Panc1 (cell line): ENCODE data around the gene INHBB. TPM values are rescaled to one million over a fixed set of nuclear protein-coding genes. Genes with fewer than 3 reads are reported as not detected.

ENCODE experiments used
- ATAC-seq: fragments of 200-7000 bp; cut with Tn5 transposase; 2 replicates; pipeline ENCODE4 v1.9.1; 2020; ENCODE audit warnings: mild to moderate bottlenecking, moderate library complexity
- BruUV-seq: library from RNA; stranded (reverse); fragments of 400-500 nt; replicated peaks from 2 replicates; lab custom pipeline; 2021; lab: Mats Ljungman, UMichigan
- CTCF ChIA-PET: fragments of 300-600 bp; sonication (Branson Sonifier 250); formaldehyde crosslinking; loops from one replicate; lab custom pipeline; 2022; ENCODE audit warnings: antibody characterized with exemption; lab: Charles Lee
- POLR2A ChIA-PET: fragments of 300-600 bp; sonication (Branson Sonifier 250); formaldehyde crosslinking; loops from one replicate; lab custom pipeline; 2022; ENCODE audit warnings: antibody characterized with exemption; lab: Charles Lee
- DNase-seq: peaks from one replicate; pipeline ENCODE4 v3.0.0-alpha.2; 2010; ENCODE audit warnings: low read depth, low spot score
- H3K27ac ChIP-seq: 2 replicates; pipeline ENCODE4 v1.5.1; 2011; ENCODE audit warnings: mild to moderate bottlenecking, low read length, inconsistent platforms
- H3K27me3 ChIP-seq: fragments of 200-500 bp; sonication (Bioruptor generic); 2 replicates; pipeline ENCODE4 v1.6.0; 2014; ENCODE audit warnings: low read length, inconsistent platforms; ENCODE audit not compliant: control insufficient read depth, insufficient read depth
- H3K36me3 ChIP-seq: fragments of 200-500 bp; sonication (Bioruptor generic); 2 replicates; pipeline ENCODE4 v1.5.1; 2014; ENCODE audit warnings: inconsistent platforms, mild to moderate bottlenecking, low read length, moderate library complexity; ENCODE audit not compliant: control insufficient read depth, insufficient read depth
- H3K4me1 ChIP-seq: 2 replicates; pipeline ENCODE4 v1.5.1; 2011; ENCODE audit warnings: inconsistent platforms, mild to moderate bottlenecking, low read length, moderate library complexity; ENCODE audit not compliant: control insufficient read depth, insufficient read depth
- H3K4me3 ChIP-seq, 2 experiments: 2 replicates each; pipeline ENCODE4 v1.5.1; 2011 to 2012; ENCODE audit warnings: low read depth in 2 of 2, low read length in 2 of 2, mild to moderate bottlenecking in 2 of 2, inconsistent platforms in 1 of 2, moderate library complexity in 1 of 2
- H3K9me3 ChIP-seq: fragments of 200-500 bp; sonication (Bioruptor generic); 2 replicates; pipeline ENCODE4 v1.5.1; 2014; ENCODE audit warnings: low read depth, mild to moderate bottlenecking, inconsistent platforms, low read length, moderate library complexity; ENCODE audit not compliant: control insufficient read depth, insufficient read depth
- CTCF ChIP-seq: fragments of 450-650 bp; IDR thresholded peaks from 2 replicates; pipeline ENCODE4 v1.5.1; 2017; ENCODE audit warnings: mild to moderate bottlenecking
- REST ChIP-seq, 2 experiments: IDR thresholded peaks; 2 replicates each; pipeline ENCODE4 v1.6.1; 2011 to 2012; ENCODE audit warnings: low read depth in 2 of 2, control low read depth in 1 of 2, low read length in 1 of 2, mild to moderate bottlenecking in 1 of 2, moderate library complexity in 1 of 2; ENCODE audit not compliant: insufficient read depth in 1 of 2
- SIN3A ChIP-seq: IDR thresholded peaks from 2 replicates; pipeline ENCODE4 v1.6.1; 2012; ENCODE audit warnings: low read depth, mild to moderate bottlenecking, low read length, moderate library complexity, borderline replicate concordance; ENCODE audit not compliant: insufficient read depth
- in situ Hi-C: cut with HindIII; loops from 2 replicates; pipeline ENCODE4 v1.10.0; 2016; ENCODE audit warnings: low sequenced_read_pairs, low pct_unique_long_range_greater_than_20kb
- intact Hi-C: fragments of 100-400 bp; cut with micrococcal nuclease; formaldehyde crosslinking; loops from one replicate; pipeline ENCODE4 v1.10.0; 2022; ENCODE audit not compliant: unreplicated experiment
- total RNA-seq: library from RNA; stranded (reverse); gene quantifications from one replicate; pipeline ENCODE4 v1.2.1, GENCODE V29; 2021; ENCODE audit not compliant: unreplicated experiment

INHBB gene
- total RNA-seq, 1 experiment from 2014 or later: 38.2 TPM

GRCh38 chr2:120346667-120347358 is 877 bp downstream of the INHBB start:
- Histone ChIP-seq H3K27ac (peak overlapping the region; percentile 63; the same call in 1 of the 2 replicates), H3K4me1 (peaks cover 14% of the 10 kb centered on the region), H3K27me3 (no peaks in the 10 kb centered on the region), H3K4me3 (peak overlapping the region; percentile 53 to 66), H3K36me3 (no peaks in the 10 kb centered on the region), H3K9me3 (no peaks in the 10 kb centered on the region)
- TF ChIP-seq CTCF: no peak
- intact Hi-C loops: loop anchor here (10.0 kb wide), 2 partner anchors 168 to 728 kb away; no protein-coding TSS in a partner anchor
- ATAC-seq (peak; percentile 20; the same call in 1 of the 2 replicates), DNase-seq (no peak)
- BruUV-seq: no TSS peak
- ChIA-PET POLR2A (interaction anchor here (0.6 to 0.7 kb wide), 2 partner anchors 396 to 589 kb away, joined by 6 read pairs; no protein-coding TSS in a partner anchor), CTCF (no interaction called here)
- in situ Hi-C loops: no loop called here

- Histone ChIP-seq H3K9me3 (no peaks in the 10 kb centered on the region), H3K27ac (peak overlapping the region; percentile 63; the same call in 1 of the 2 replicates), H3K27me3 (no peaks in the 10 kb centered on the region), H3K36me3 (no peaks in the 10 kb centered on the region), H3K4me1 (peaks cover 18% of the 10 kb centered on the region), H3K4me3 (peak overlapping the region; percentile 53 to 66)
- BruUV-seq: no TSS peak
- intact Hi-C loops: loop anchor here (10.0 kb wide), 2 partner anchors 167 to 727 kb away; no protein-coding TSS in a partner anchor
- ChIA-PET CTCF (interaction anchor here (0.7 kb wide), 1 partner anchor 940 kb away, joined by 7 read pairs; no protein-coding TSS in a partner anchor), POLR2A (interaction anchor here (0.6 kb wide), 1 partner anchor 590 kb away, joined by 6 read pairs; no protein-coding TSS in a partner anchor)
- in situ Hi-C loops: no loop called here
- TF ChIP-seq SIN3A (no peak), CTCF (no peak), REST (IDR thresholded peaks at IDR 0.05; ENCODE audit: insufficient read depth in 1 of 2, low read depth in 2 of 2, low read length in 1 of 2) (peak in 1 of 2 experiments; percentile 57; a peak in 2 of 4 replicates)
- DNase-seq (no peak), ATAC-seq (no peak)
These were observed 1.6 kb downstream of the INHBB start for GRCh38 chr2:120347396-120348060.
